ENCODE results near the gene SIRT7.

DNA sequence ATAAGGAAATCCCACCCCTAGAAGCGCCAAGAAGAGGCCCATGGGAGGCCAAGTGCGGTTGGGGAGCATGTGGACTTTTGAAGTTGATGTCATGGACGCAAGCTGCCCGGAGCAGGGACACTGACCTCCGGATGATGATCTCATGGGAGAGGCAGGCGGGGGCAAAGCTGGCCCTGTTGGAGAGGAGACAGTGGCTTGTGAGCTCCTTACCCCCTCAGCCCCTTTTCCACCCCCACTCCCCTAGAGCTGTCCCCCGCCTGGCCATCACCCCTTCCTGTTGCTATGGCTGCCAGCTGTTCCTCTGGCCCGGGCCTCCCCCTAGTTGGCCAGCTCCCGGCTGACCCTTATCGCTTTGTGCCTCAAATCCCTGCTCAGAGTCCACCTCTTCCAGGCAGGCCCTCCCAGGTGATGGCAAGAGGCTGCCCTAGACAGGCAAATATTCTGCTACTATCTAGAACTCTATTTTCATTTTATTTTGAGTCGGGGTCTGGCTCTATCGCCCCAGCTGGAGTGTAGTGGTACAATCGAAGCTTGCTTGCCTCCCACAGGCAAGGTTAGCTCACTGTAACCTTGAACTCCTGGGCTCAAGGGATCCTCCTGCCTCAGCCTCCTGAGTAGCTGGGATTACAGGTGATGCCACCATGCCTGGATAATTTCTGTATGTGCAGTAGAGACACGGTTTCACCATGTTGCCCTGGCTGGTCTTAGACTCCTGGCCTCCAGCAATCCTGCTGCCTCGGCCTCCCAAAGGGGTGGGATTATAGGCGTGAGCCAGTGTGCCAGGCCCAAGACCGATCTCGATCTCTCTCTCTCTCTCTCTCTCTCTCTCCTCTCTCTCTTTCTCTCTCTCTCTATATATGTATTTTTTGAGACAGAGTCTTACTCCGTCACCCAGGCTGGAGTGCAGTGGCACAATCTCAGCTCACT, 36.4 kb upstream of the SIRT7 start:
- TF ChIP-seq, protein P1, sequence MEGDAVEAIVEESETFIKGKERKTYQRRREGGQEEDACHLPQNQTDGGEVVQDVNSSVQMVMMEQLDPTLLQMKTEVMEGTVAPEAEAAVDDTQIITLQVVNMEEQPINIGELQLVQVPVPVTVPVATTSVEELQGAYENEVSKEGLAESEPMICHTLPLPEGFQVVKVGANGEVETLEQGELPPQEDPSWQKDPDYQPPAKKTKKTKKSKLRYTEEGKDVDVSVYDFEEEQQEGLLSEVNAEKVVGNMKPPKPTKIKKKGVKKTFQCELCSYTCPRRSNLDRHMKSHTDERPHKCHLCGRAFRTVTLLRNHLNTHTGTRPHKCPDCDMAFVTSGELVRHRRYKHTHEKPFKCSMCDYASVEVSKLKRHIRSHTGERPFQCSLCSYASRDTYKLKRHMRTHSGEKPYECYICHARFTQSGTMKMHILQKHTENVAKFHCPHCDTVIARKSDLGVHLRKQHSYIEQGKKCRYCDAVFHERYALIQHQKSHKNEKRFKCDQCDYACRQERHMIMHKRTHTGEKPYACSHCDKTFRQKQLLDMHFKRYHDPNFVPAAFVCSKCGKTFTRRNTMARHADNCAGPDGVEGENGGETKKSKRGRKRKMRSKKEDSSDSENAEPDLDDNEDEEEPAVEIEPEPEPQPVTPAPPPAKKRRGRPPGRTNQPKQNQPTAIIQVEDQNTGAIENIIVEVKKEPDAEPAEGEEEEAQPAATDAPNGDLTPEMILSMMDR (IDR thresholded peaks at IDR 0.05) = no peak
- TF ChIP-seq POLR2A (IDR thresholded peaks at IDR 0.05) = no peak

Data from heart left ventricle (tissue), 13 donors.